ENCODE data around the gene FHAD1. TPM values are rescaled to one million over a fixed set of nuclear protein-coding genes. Genes with fewer than 3 reads are reported as not detected.

Gene FHAD1
- total RNA-seq, 1 donor from 2014 or later, result not detected

DNA sequence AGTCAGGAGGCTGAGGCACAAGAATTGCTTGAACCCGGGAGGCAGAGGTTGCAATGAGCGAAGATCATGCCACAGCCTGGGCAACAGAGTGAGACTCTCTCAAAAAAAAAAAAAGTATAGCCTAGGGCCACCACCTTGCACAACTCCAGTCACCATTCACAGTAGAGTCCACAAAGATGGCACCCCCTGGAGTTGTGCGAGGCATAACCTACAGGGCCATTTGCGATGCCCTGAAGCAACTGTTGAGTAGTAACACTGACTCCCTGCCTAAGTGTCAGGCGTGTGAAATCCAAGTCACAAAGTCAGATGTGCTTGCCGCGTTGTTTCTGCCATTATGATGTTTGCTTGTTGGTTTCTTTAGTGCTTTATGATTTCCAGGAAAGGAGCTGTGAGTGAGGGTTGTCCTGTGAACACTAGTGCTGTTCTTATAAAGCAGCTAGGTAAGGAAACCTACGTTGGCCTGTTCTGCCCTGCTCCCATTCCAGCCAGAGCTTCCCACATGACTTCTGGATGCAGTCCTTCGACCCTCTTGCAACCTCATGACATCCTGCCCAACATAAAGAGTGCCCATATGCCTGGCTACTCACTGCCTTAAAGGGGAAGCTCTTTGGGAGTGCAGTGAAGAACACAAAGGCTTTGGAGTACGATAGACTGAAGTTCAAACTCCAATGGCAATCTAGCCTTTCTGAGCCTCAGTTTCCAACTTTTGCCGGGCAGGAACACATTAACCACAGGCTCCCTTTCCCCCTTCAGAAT is 29.8 kb downstream of the FHAD1 start:
- Mint-ChIP-seq H3K27ac (no peak overlapping the region), H3K4me3 (no peak overlapping the region), H3K4me1 (ENCODE audit: low read depth) (peaks cover 8% of the 10 kb centered on the region), H3K9me3 (no peaks in the 10 kb centered on the region), H3K36me3 (ENCODE audit: low read depth) (no peaks in the 10 kb centered on the region), H3K27me3 (ENCODE audit: insufficient read depth) (peaks cover 19% of the 10 kb centered on the region)
- no peak for DNase-seq (ENCODE audit: low spot score)
- intact Hi-C loops (cut with micrococcal nuclease), result no loop called here

DNA sequence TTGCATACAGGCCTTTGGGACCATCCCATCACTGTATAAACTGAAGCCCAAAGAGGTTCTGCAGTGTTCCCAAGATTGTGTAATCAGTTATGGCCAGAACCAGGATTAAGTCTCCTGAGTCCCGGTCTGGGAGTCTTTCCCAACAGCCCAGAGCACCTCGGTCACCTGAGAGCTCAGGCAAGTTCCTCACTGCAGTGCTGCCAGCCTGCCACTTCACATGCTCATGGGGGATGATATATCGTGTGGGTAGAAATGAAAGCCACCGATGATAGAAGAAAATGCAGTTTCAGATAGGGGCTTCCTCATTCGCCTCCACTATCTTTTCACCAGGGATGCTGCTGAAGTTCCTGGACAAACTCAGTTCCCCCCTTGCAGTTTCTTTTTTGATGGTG is 30.4 kb downstream of the FHAD1 start:
- intact Hi-C loops (cut with micrococcal nuclease), result no loop called here

DNA sequence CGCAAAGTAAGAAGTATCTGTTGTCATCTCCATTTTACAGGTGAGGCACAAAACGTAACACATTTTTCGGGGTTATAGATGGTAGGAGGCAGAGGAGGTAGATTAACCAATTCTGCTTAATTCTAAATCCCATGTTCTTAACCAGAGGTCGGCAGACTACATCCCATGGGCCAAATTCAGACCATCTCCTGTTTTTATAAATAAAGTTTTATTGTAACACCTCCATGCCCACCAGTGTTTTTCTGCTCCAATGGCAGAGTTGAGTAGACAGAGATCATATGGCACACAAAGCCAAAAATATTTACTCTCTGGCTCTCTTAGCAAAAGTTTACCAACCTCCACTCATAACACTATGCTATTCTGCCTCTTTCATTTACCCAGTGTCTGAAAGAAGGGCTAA is 30.9 kb downstream of the FHAD1 start:
- no peaks in the 10 kb centered on the region for H3K9me3 Mint-ChIP-seq
- H3K4me3 Mint-ChIP-seq, result no peak overlapping the region
- peaks cover 14% of the 10 kb centered on the region for H3K27me3 Mint-ChIP-seq (ENCODE audit: insufficient read depth)
- DNase-seq (ENCODE audit: low spot score), result no peak
- no peaks in the 10 kb centered on the region for H3K36me3 Mint-ChIP-seq (ENCODE audit: low read depth)
- H3K27ac Mint-ChIP-seq, result no peak overlapping the region
- no peaks in the 10 kb centered on the region for H3K4me1 Mint-ChIP-seq (ENCODE audit: low read depth)
- intact Hi-C loops (cut with micrococcal nuclease), result no loop called here

More for the DNA sequence above, 30.4 kb downstream of the FHAD1 start:
- H3K4me3 Mint-ChIP-seq, result no peak overlapping the region
- no peak overlapping the region for H3K27ac Mint-ChIP-seq
- H3K36me3 Mint-ChIP-seq (ENCODE audit: low read depth), result no peaks in the 10 kb centered on the region
- H3K9me3 Mint-ChIP-seq, result no peaks in the 10 kb centered on the region
- peaks cover 19% of the 10 kb centered on the region for H3K27me3 Mint-ChIP-seq (ENCODE audit: insufficient read depth)
- no peak for DNase-seq (ENCODE audit: low spot score)
- H3K4me1 Mint-ChIP-seq (ENCODE audit: low read depth), result peaks cover 4% of the 10 kb centered on the region

DNA sequence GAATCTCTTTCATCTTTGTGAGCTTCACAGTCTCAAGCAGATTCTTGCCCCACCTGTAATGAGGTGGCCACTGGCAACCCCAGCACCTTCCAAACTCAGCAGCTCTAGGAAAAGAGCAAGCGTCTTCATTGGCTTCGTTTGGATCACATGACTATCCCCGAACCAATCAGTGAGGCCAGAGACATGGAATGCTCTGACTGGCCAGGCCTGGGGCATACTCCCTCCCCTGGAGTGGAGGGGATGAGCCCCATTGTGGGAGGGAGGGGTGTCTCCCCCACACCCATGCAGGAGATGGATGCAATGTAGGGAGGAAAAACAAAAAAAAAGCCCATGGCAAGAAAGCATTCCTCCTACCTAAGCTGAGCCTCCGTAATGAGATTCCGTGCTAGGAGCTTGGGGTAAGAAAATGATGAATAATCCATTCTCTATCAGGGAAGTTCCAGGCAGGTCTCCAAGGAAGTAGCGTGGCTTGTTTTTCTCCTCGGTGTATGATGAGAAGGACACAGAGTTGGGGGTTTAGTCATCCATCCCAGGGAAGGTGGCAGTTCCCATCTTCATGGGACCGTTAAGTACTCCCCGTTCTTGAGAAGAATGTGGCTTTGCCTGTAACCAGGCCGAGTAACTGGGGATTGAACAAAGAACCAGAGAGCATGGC is 32.7 kb downstream of the FHAD1 start:
- no peak overlapping the region for H3K27ac Mint-ChIP-seq
- DNase-seq (ENCODE audit: low spot score), result no peak
- H3K4me1 Mint-ChIP-seq (ENCODE audit: low read depth), result no peaks in the 10 kb centered on the region
- peaks cover 15% of the 10 kb centered on the region for H3K27me3 Mint-ChIP-seq (ENCODE audit: insufficient read depth)
- intact Hi-C loops (cut with micrococcal nuclease), result no loop called here
- H3K9me3 Mint-ChIP-seq, result no peaks in the 10 kb centered on the region
- H3K4me3 Mint-ChIP-seq, result no peak overlapping the region
- no peaks in the 10 kb centered on the region for H3K36me3 Mint-ChIP-seq (ENCODE audit: low read depth)

DNA sequence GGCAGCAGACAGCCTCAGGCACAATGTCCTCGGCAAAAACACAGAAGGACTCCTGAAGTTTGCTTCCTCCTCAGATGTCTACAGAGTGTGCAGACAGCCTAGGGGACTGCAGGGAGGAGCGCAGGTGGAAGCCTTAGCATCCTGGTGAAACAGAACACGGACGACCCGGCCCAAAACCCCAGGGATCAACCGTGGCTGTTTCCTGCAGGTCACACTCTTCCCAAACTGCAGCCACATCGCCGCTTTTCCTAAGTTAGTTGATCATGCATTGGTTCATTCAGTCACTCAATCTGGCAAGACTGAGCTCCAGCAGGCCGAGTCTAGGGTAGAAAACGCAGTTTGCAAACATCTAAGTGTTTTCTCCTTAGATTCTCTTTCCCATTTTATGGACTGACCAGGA is 33.4 kb downstream of the FHAD1 start:
- no peaks in the 10 kb centered on the region for H3K36me3 Mint-ChIP-seq (ENCODE audit: low read depth)
- H3K27me3 Mint-ChIP-seq (ENCODE audit: insufficient read depth), result peaks cover 13% of the 10 kb centered on the region
- H3K4me1 Mint-ChIP-seq (ENCODE audit: low read depth), result no peaks in the 10 kb centered on the region
- no peak overlapping the region for H3K27ac Mint-ChIP-seq
- H3K4me3 Mint-ChIP-seq, result no peak overlapping the region
- no peak for DNase-seq (ENCODE audit: low spot score)
- intact Hi-C loops (cut with micrococcal nuclease), result no loop called here
- no peaks in the 10 kb centered on the region for H3K9me3 Mint-ChIP-seq

DNA sequence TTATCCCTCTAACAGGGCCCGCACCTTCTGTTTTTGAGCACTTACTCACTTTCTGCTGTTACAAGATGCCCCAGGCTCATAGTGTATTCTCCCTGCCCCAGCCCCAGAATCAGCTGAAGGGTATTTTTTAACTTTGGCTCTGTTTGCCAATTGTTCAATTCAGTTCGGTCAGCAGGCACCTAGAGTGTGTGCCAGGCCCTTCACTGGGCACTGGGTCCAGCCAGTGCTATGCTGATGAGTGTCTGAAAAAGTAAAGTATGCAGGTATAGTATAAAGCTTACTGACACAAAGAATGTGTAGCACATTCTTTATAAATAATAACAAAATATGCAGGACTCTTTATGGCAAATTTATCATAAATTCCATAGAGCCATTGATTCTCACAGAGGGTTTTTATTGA is 35.0 kb downstream of the FHAD1 start:
- Mint-ChIP-seq H3K27me3 (ENCODE audit: insufficient read depth) (peaks cover 11% of the 10 kb centered on the region), H3K4me1 (ENCODE audit: low read depth) (no peaks in the 10 kb centered on the region), H3K27ac (no peak overlapping the region), H3K36me3 (ENCODE audit: low read depth) (no peaks in the 10 kb centered on the region), H3K4me3 (no peak overlapping the region), H3K9me3 (peaks cover 4% of the 10 kb centered on the region)
- intact Hi-C loops (cut with micrococcal nuclease), result no loop called here
- no peak for DNase-seq (ENCODE audit: low spot score)

DNA sequence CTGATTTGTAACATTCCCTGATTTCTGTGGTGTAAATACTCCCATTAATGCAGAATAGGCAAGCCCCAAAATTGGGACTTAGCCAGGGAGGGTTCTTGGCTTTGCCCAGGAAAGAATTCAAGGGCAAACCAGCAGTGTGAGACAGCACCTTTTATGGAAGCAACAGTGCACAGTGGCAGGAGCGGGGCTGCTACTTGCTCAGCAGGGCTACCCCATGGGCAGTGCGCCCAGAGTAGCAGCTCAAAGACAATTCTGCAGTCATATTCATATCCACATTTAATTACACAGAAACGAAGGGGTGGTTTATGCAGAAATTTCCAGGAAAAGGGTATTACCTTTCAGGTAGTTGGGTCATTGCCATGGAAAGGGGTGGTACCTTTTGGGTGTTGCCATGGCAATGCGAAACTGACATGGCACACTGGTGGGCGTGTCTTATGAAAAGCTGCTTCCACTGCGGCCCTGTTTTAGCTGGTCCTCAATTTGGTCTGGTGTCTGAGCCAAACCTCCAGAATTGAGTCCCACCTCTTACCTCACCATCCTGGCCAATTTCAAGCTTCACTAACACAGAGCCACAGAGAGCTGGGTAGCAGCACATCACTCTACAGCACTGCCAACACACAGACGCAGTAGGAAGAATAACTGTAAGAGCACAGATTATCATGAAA is 35.9 kb downstream of the FHAD1 start:
- Mint-ChIP-seq H3K27ac (no peak overlapping the region), H3K9me3 (peaks cover 9% of the 10 kb centered on the region), H3K27me3 (ENCODE audit: insufficient read depth) (peaks cover 12% of the 10 kb centered on the region), H3K36me3 (ENCODE audit: low read depth) (no peaks in the 10 kb centered on the region), H3K4me1 (ENCODE audit: low read depth) (no peaks in the 10 kb centered on the region), H3K4me3 (no peak overlapping the region)
- intact Hi-C loops (cut with micrococcal nuclease), result no loop called here
- no peak for DNase-seq (ENCODE audit: low spot score)

DNA sequence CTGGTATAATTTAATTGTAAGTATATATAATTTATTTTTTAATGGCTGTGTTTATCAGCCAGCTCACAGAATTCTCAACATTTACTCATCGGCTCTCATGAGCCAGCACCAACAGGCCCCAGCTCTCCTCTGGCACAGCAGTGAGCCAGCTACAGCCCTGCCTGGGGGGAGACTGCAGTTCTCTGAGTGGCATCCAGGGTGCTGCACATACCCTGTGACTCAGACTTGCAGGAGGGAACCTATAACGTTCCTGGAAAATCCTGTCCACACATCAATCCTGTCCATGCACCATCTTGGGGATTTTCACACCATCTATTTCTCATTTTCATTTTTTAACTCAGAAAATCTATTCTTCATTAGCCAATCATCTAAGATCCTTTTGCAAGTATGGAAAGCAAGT is 36.5 kb downstream of the FHAD1 start:
- DNase-seq (ENCODE audit: low spot score), result no peak
- H3K4me1 Mint-ChIP-seq (ENCODE audit: low read depth), result no peaks in the 10 kb centered on the region
- H3K27ac Mint-ChIP-seq, result no peak overlapping the region
- H3K36me3 Mint-ChIP-seq (ENCODE audit: low read depth), result no peaks in the 10 kb centered on the region
- peaks cover 9% of the 10 kb centered on the region for H3K9me3 Mint-ChIP-seq
- intact Hi-C loops (cut with micrococcal nuclease), result no loop called here
- H3K4me3 Mint-ChIP-seq, result no peak overlapping the region
- peaks cover 15% of the 10 kb centered on the region for H3K27me3 Mint-ChIP-seq (ENCODE audit: insufficient read depth)

DNA sequence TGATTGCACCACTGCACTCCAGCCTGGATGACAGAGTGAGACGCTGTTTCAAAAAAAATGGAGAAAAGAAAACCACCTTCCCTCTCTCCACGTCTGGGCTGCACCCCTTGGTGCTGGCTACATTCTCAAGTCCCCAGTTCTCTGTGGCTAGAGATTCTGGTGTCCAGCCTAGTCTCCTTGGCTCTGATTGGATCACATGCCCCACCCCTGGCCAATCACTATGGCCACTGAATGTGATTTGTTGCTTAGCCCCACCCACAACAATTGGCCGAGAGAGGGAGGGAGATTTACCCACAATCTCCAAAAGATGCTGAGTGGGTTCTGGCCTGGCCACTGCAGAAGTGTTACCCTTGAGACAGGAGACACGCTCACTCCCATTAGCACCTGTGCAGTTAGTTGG is 39.4 kb downstream of the FHAD1 start:
- no peak overlapping the region for H3K27ac Mint-ChIP-seq
- H3K9me3 Mint-ChIP-seq, result peaks cover 9% of the 10 kb centered on the region
- no peaks in the 10 kb centered on the region for H3K36me3 Mint-ChIP-seq (ENCODE audit: low read depth)
- peaks cover 14% of the 10 kb centered on the region for H3K27me3 Mint-ChIP-seq (ENCODE audit: insufficient read depth)
- H3K4me1 Mint-ChIP-seq (ENCODE audit: low read depth), result peaks cover 11% of the 10 kb centered on the region
- no peak for DNase-seq (ENCODE audit: low spot score)
- H3K4me3 Mint-ChIP-seq, result no peak overlapping the region
- intact Hi-C loops (cut with micrococcal nuclease), result no loop called here

DNA sequence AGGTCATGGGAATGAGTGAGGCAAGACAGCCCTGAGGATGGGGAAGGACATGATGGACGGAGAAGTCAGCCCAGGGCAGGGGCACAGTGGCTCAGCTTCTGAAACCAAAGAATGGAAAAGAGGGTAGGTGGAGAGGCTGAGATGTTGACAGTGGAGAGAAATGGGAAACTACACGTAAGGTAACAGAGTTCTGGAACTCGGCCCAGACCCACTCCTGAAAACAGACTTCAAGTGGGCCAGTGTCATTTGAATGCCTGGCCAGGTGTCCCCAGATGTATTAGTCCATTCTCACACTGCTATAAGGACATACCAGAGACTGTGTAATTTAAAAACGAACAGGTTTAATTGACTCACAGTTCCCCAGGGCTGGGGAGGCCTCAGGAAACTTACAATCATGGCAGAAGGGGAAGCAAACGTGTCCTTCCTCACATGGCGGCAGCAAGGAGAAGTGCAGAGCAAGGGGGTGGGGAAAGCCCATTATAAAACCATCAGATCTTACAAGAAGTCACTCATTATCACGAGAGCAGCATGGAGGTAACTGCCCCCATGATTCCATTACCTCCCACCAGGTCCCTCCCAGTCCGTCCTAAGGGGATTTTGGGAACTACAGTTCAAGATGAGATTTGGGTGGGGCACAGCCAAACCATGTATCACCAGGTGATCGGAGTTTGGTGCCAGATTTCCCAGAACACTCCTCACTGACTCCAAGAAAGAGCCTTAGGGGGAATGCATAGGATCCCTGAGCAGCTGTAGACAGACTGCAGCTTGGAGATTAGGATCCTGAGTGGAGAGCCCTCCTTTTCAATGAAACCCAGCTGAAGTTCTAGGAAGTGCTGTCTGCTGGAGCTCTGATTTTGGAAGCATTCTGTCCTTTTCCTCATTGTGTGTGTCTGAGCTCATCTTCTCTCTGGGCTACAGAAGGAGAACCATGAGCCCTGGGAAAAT is 40.3 kb downstream of the FHAD1 start:
- DNase-seq (ENCODE audit: low spot score), result no peak
- Mint-ChIP-seq H3K4me1 (ENCODE audit: low read depth) (peaks cover 11% of the 10 kb centered on the region), H3K27ac (no peak overlapping the region), H3K9me3 (peaks cover 9% of the 10 kb centered on the region), H3K4me3 (no peak overlapping the region), H3K27me3 (ENCODE audit: insufficient read depth) (peaks cover 12% of the 10 kb centered on the region), H3K36me3 (ENCODE audit: low read depth) (no peaks in the 10 kb centered on the region)
- intact Hi-C loops (cut with micrococcal nuclease), result no loop called here

DNA sequence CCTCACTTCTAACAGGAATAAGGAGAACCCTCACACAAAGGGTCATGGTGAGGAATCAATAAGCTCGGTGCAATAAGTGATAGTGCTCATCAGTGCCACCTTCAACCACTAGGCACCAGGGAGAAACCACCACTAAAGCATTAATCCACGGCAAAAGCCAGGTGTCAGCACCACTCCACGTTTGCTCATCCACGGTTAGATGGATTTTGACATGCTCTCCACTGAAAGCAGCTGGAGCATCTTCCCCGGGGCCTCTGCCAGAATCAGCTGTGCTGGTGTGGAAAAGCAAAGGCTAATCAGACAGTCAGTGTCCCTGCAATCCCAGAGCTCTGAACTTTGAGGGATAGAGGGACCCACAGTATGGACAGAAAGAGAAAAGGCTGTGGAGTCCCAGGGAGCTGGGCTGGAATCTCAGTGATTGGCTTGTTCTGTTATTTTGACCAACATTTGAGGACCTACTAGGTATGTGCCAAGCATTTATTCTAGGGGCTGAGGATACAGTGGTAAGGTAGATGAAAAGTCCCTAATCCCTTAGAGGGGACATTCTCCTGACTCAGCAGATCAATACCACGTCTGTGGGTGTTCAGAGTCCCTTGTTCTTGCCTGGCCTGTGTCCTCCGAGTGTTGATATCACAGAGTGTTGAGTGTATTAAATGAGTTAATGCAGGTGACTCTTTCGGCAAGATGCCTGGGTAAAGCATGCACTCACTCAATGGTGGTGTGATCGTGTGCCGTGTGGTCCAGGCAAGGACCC is 41.3 kb downstream of the FHAD1 start:
- H3K36me3 Mint-ChIP-seq (ENCODE audit: low read depth), result no peaks in the 10 kb centered on the region
- peaks cover 12% of the 10 kb centered on the region for H3K27me3 Mint-ChIP-seq (ENCODE audit: insufficient read depth)
- H3K4me3 Mint-ChIP-seq, result no peak overlapping the region
- peaks cover 11% of the 10 kb centered on the region for H3K4me1 Mint-ChIP-seq (ENCODE audit: low read depth)
- no peak overlapping the region for H3K27ac Mint-ChIP-seq
- intact Hi-C loops (cut with micrococcal nuclease), result no loop called here
- peaks cover 9% of the 10 kb centered on the region for H3K9me3 Mint-ChIP-seq
- DNase-seq (ENCODE audit: low spot score), result no peak

DNA sequence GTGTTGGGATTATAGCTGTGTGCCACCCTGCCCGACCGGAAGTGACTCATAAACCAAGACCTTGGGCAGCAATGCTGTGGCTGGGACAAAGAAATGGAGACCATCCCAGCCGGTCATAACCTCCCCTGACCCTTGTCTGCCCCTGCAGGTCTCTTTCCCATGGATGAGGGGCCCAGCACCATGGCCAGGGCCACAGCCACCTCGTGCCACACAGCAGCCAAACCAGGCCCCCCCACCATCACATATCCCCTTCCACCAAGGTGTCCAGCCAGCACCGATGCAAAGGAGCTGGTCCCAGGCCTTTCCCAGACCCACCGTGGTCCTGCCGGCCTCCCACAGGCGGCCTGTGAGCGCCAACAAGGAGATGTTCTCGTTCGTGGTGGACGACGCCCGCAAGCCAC is 42.2 kb downstream of the FHAD1 start:
- Mint-ChIP-seq H3K4me1 (ENCODE audit: low read depth) (peaks cover 11% of the 10 kb centered on the region), H3K27me3 (ENCODE audit: insufficient read depth) (peaks cover 9% of the 10 kb centered on the region), H3K27ac (no peak overlapping the region), H3K9me3 (peaks cover 9% of the 10 kb centered on the region), H3K36me3 (ENCODE audit: low read depth) (no peaks in the 10 kb centered on the region), H3K4me3 (no peak overlapping the region)
- DNase-seq (ENCODE audit: low spot score), result no peak
- intact Hi-C loops (cut with micrococcal nuclease), result no loop called here

Data from activated T-helper 1 cell treated with anti-CD3 and anti-CD28 coated beads, Interleukin-12 subunit alpha, Interleukin-12 subunit beta, Interleukin-2, Interleukin-4 antibody, amounts not matched to agents 30 ng/mL and 10 ng/mL and 1 ng/mL, durations not matched to agents 14 hours and 24 hours and 36 hours (primary cell).